GM23248 (cell line): ENCODE data around the gene PSMC3.

ENCODE experiments used
- EZH2 ChIP-seq: fragments of 200-600 bp; sonication (generic); IDR thresholded peaks from 2 replicates; pipeline ENCODE4 v1.6.1; 2018; ENCODE audit warnings: antibody characterized with exemption, mild to moderate bottlenecking; ENCODE audit not compliant: insufficient read depth, poor library complexity, severe bottlenecking
- EZH2phosphoT487 ChIP-seq: fragments of 200-600 bp; sonication (generic); IDR thresholded peaks from 2 replicates; pipeline ENCODE4 v1.6.1; 2018; ENCODE audit warnings: antibody characterized with exemption, moderate library complexity, mild to moderate bottlenecking, low read depth; ENCODE audit not compliant: insufficient read depth

DNA sequence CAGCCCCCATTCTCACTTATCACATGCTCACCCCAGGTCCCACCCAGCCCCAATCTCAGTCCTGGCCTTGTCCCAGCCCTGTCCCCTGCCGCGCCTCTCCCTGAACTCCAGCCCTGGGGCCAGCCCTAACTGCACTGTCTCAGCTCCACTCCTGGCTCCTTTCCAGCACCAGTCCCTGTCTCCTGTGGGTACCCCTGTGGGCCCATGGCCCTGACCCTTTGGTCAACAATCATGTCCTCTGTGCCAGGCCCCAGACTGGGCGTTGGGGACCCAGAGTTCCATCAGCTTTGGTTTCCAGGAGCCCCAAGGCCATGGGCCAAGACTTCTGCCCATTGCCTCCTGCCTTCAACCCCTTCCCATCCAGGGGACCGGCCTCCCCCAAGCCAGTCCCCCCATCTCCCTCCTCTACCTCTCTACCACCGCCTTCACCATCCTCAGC lies 48.6 kb downstream of the PSMC3 start:
- no peak for TF ChIP-seq EZH2
- TF ChIP-seq EZH2phosphoT487: no peak
